ENCODE measurements around the gene ABLIM1.

DNA sequence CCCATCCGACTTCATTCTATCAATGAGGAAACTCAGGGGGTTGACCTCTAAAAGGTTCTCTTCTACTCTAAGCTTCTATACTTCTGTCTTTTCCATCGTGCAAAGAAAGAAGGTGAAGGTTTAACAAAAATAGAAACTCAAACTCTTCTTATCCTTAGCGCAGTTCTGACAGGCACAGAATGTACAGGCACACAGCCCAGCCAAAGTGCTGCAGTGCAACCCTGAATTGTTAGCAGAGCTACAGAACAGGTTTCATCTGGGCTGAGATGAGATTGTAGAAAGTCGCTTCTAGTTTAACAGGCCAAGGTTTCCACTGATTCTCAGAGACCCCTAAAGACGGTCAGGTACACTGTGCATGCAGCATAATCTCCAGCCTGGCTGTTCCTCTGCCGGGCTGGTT lies 174.5 kb downstream of the ABLIM1 start:
- TF ChIP-seq, protein P1, sequence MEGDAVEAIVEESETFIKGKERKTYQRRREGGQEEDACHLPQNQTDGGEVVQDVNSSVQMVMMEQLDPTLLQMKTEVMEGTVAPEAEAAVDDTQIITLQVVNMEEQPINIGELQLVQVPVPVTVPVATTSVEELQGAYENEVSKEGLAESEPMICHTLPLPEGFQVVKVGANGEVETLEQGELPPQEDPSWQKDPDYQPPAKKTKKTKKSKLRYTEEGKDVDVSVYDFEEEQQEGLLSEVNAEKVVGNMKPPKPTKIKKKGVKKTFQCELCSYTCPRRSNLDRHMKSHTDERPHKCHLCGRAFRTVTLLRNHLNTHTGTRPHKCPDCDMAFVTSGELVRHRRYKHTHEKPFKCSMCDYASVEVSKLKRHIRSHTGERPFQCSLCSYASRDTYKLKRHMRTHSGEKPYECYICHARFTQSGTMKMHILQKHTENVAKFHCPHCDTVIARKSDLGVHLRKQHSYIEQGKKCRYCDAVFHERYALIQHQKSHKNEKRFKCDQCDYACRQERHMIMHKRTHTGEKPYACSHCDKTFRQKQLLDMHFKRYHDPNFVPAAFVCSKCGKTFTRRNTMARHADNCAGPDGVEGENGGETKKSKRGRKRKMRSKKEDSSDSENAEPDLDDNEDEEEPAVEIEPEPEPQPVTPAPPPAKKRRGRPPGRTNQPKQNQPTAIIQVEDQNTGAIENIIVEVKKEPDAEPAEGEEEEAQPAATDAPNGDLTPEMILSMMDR (IDR thresholded peaks at IDR 0.05): no peak
- TF ChIP-seq POLR2A (IDR thresholded peaks at IDR 0.05; ENCODE audit: low read depth): no peak
- no peak for TF ChIP-seq EP300 (IDR thresholded peaks at IDR 0.05)

Measured in esophagus muscularis mucosa (tissue), 4 donors.